Vagina (tissue), 2 donors: ENCODE data around the gene ATP8A1.

Source experiments
- POLR2A ChIP-seq, 2 donors: fragments of 450-650 bp; IDR thresholded peaks; one replicate each; pipeline ENCODE4 v1.6.1; 2017; ENCODE audit warnings: antibody characterized with exemption in 2 of 2, mild to moderate bottlenecking in 2 of 2, moderate library complexity in 2 of 2
- POLR2AphosphoS5 ChIP-seq, 2 donors: sonication (generic); formaldehyde crosslinking; IDR thresholded peaks; one replicate each; pipeline ENCODE4 v1.9.0; 2017; ENCODE audit warnings: antibody characterized with exemption in 2 of 2, mild to moderate bottlenecking in 2 of 2, low read depth in 1 of 2; ENCODE audit not compliant: insufficient read depth in 1 of 2

- TF ChIP-seq POLR2AphosphoS5 (IDR thresholded peaks at IDR 0.05; ENCODE audit: insufficient read depth in 1 of 2, low read depth in 1 of 2) (no peak), POLR2A (IDR thresholded peaks at IDR 0.05) (no peak)
Observed at GRCh38 chr4:42608551-42608950, 48.4 kb downstream of the ATP8A1 start.
